Left colon (tissue), 2 donors: ENCODE measurements around the gene ACTR6. TPM values are rescaled to one million over a fixed set of nuclear protein-coding genes. Genes with fewer than 3 reads are reported as not detected.
"Not testable (repeated sequence)": the region's sequence is repeated elsewhere in the genome, so short reads cannot be mapped to it uniquely, and the experiment has no call there.

Source experiments
- ATAC-seq: fragments of 200-7000 bp; cut with Tn5 transposase; one replicate; pipeline ENCODE4 v1.9.1; 2020; ENCODE audit warnings: mild to moderate bottlenecking, moderate library complexity
- DNase-seq, 2 donors: peaks; one replicate each; pipeline ENCODE4 v3.0.0-alpha.2; 2020
- intact Hi-C, 2 donors: fragments of 100-400 bp; cut with DNase I in 1 of 2; cut with micrococcal nuclease in 1 of 2; formaldehyde crosslinking; loops; one replicate each; pipeline versions ENCODE4 v1.11.2 to v1.14.0; 2022; cut with DNase I, micrococcal nuclease
- total RNA-seq, 2 donors: library from RNA; stranded (reverse); fragmentation: NEBNext Ultra II Directional; extraction: Animal tissue kit (Norgen Biotek cat#: 25700); gene quantifications; one replicate each; pipeline ENCODE4 v1.2.1, GENCODE V29; 2021
- donor health status: DM: no; HTN: no; CAD: no.
- donor health status: DM: yes; HTN: yes; CAD: no.

ACTR6 gene
- total RNA-seq, 2 donors from 2014 or later, result 20.4 to 24.7 TPM

DNA sequence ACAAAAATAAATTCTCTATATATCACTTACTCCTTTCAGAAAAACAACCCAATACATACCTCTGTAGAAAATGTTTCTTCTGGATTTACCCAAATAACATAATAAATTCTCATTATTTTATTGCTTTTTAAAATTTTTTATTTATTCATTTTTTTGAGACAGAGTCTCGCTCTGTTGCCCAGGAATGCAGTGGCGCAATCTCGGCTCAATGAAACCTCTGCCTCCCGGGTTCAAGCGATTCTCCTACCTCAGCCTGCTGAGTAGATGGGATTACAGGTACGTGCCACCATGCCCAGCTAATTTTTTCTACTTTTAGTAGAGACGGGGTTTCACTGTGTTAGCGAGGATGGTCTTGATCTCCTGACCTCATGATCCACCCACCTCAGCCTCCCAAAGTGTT, 24.1 kb upstream of the ACTR6 start:
- DNase-seq, intact Hi-C loops, ATAC-seq: not testable (repeated sequence)

DNA sequence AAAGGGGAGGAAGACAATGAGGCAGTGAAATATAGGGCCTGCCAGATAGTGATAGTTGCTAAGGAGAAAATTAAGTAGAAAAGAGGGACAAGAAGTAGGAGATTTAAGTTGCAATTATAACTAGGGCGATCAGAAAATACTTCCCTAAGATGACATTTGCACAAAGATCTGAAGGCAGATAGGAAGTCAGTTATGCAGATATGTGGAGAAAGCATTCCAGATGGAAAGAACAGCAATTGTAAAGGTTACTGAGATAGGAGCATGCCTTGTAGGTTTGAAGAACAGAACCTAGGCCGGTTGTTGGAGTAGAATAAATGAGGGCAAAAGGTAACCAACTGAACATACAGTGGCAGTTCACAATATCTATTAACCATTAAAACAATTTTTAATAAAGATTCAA, 21.4 kb upstream of the ACTR6 start:
- ATAC-seq, result no peak
- intact Hi-C loops, result no loop called here
- no peak for DNase-seq

DNA sequence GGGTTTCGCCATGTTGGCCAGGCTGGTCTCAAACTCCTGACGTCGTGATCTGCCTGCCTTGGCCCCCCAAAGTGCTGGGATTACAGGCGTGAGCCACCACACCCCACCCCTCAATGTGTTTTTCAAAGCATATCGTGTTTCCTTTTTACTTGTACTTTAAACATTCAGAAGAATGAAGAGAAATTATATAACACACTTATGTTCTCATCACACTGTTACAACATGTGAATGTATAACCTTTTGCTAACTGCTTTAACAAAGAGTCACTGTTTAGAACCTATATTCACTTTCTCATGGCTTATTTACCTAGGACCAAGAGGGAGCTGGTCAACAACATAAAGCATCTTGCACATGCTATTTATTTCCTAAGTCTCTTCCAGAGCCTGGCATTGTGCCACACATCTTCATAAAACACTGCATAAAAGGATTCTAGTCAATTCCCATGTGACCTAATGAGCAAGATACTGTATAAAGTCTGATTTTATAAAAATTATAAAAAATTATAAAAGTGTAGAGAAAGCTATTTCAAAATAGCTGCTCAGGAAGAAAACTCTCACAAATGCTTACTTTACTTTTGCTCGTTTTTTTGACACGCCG, 16.0 kb upstream of the ACTR6 start:
- intact Hi-C loops, result no loop called here
- peak; percentile 30 for ATAC-seq
- no peak for DNase-seq

DNA sequence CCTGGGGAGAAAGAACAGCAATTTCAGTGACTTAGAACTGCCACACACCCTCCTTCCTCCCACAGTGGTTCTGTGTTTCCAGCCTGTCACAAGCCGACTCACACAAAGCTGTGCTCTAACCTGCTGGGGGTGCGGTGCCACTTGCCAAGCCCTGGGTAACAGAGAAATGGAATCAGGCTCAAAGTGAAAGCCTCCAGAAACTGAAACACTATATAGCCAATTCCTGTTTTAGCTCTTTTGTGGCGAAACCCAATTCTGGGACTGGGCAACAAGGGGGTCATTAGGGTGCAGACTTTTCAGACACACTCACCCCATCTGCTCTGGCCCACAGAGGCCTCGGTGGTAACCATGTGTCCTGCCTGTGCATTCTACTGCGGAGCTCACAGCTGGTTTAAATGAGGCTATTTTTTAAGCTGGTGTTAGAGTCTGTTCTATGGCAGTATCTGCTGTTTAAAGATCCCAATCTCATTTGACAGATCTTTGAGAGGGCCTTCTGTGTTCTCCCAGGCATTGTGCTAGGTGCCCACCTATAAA, 15.2 kb upstream of the ACTR6 start:
- no peak for DNase-seq
- no peak for ATAC-seq
- intact Hi-C loops, result no loop called here

DNA sequence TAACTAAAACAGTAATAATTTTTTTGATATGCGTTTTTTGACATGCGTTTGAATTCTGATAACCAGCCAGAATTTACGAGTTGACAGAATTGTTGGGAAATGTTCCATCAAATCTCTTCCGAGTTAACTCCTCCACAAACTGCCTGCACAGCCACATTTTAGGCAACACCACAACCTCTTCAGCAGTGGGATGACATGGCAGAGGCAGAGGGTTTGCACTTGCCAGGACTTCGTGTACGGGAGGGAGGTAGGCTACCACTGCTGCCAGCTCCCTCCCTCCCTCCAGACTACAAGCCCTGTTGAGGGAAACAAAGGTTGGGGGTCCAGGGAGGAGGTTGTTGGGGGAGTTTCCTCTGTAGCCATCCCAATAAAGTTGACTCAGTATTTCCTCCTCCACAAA, 14.5 kb upstream of the ACTR6 start:
- ATAC-seq (no peak), DNase-seq (no peak)
- intact Hi-C loops, result no loop called here

DNA sequence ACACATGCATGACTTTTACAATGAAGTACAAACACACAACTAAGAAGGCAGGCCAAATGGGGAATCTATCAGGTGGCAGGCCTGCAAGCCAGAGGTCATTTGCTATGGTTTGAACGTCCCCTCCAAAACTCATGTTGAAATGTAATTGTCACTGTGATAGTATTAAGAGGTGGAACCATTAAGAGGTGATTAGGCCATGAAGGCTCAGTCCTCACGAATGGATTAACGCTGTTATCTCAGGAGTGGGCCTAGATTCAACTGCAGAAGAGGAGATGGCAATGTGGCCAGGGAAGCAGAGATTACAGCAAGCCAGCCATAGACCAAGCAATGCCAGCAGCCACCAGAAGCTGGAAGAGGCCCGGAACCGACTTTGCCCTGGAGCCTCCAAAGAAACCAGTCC, 13.5 kb upstream of the ACTR6 start:
- ATAC-seq, result no peak
- intact Hi-C loops, result no loop called here
- DNase-seq, result no peak

DNA sequence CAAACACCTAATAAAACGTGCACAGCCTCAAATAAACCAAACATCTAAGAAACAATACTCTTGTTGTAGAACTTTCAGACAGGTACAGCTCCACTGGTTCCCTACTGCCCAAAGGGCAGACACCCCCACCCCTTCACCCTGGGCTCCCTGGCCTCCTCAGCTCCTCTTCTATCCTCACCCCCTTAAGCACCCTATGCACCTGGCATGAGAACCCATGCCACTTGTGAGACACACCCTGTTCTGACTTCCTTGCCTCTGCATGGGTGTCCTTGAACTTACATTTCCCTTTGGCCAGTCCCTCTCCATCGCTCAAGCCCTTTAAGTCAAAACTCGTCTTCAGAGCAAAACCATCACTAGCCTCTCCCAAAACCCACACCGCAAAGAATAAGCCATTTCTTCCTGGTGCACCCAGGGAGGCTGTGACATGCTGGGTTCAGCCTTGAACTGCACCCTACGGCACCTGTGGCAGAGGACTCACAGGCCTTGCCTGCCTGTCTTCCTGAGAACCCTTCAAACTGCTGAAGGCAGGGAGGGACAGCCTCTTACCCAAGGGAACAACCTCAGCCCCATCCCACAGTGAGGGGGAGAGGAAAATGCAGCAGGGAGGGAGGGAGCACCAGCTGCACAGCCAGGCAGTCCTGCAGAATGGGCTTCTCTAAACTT, 12.6 kb upstream of the ACTR6 start:
- ATAC-seq (no peak), DNase-seq (no peak)
- intact Hi-C loops, result no loop called here

DNA sequence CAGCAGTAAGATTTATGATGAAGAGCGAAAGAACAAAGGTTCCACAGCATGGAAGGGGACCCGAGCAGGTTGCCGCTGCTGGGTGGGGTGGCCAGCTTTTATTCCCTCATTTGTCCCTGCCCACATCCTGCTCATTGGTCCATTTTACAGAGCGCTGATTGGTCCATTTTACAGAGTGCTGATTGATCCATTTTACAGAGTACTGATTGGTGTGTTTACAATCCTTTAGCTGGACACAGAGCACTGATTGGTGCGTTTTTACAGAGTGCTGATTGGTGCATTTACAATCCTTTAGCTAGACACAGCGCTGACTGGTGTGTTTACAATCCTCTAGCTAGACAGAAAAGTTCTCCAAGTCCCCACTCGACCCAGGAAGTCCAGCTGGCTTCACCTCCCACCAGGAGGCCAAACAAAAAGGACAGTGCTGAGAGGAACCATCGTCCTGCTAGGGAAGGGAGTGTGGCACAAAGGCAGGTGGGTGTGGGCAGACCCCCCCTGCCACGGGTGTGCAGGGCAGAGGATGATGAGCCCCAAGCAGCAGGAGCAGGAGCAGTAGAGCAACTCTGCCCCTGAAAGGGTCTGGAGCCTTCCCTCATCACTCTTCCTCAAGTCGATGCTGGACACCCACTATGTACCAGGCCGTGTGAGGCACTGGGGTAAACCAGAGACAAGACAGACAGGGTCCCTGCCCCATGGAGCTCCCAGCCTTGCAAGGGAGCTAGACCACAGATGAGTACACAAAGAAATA, 11.6 kb upstream of the ACTR6 start:
- ATAC-seq, DNase-seq, intact Hi-C loops: not testable (repeated sequence)

DNA sequence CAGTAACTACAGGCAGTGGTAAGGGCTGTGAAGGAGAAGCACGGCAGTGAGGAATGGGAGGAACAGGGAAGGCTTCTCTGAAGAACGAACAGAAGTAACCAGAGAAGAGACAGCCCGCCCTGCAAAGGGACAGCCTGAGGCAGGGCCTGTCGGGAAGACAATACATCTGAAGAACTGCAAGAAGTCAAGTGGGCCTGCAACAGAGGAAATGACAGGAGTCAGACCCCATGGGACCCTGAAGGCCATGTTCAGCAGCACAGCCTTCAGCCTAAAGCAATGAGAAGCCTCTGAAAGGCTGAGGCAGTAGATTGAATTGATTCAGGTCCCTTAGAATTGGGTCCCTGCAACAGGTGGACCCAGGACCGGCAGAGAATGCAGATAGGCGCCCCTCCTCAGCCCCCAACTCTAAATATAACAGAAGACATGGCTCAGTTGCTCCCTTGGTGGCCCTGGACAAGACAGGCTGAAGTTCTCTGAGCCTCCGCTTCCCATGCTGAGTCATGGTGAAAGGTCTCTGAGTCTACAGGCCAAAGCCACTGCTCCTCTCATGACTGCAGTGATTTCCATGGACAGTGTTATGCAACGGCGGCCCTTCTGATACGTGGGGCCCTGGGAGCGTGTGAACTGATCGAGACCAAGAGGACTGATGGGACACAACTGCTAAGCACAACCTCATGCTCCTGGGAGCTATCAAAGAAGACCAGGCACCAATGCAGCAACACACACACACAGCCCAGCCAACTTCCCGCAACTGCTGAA, 10.8 kb upstream of the ACTR6 start:
- ATAC-seq (no peak), DNase-seq (no peak)
- intact Hi-C loops, result no loop called here

DNA sequence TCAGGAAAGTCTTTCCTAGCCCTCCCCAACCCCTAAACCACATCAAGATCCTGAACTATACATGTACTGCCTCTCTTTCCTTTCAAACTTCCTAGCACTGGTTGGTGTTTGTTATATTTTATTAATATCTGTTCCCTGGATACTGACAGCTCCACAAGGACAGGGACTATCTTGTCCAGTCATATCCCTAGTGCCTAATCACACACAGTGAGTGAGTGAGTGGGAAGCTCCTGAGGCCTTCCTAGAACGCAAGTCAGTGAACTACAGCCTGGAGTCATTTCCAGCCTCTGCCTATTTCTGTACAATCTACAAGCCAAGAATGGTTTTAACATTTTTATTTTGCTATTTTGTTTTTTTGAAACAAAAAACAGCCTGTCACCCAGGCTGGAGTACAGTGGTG, 7.5 kb upstream of the ACTR6 start:
- ATAC-seq, result no peak
- intact Hi-C loops, result no loop called here
- DNase-seq, result no peak

DNA sequence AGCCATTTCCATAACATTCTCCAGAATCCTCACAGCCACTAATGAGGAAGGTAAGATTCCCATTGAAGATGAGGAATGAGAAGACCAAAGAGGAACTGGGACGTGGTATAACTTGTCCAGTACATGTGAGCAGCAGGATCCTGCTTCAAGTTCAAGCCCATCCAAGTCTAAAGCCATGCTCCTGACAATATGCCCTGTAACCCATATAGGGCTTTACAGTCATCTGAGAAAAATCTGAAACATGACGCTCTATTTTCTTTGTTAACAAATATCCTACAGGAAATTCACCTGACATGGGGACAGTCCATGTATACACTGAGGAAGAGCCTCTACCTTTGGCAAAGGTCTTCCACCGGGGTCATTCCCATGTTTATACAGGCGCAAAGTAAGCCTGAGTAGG, 3.1 kb upstream of the ACTR6 start:
- DNase-seq (no peak), ATAC-seq (no peak)
- intact Hi-C loops, result no loop called here

DNA sequence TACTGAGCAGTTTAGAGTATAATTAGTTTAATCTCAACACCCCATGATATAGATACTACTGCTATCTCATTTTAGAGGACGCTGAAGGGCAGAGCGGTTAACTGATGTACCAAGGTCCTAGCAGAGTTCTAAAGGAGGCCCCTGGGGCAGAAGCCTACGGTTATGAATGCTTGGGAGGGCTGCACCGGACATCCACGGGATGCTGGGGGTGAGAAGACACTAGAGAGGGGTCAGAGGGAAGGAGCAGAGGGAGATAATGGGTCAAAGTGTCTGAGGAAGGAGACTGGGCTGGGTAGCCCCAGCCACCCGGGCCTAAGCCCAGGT, 1.6 kb upstream of the ACTR6 start:
- peak; percentile 0 for ATAC-seq
- intact Hi-C loops, result no loop called here
- DNase-seq, result peak in 1 of 2 donors; percentile 8

DNA sequence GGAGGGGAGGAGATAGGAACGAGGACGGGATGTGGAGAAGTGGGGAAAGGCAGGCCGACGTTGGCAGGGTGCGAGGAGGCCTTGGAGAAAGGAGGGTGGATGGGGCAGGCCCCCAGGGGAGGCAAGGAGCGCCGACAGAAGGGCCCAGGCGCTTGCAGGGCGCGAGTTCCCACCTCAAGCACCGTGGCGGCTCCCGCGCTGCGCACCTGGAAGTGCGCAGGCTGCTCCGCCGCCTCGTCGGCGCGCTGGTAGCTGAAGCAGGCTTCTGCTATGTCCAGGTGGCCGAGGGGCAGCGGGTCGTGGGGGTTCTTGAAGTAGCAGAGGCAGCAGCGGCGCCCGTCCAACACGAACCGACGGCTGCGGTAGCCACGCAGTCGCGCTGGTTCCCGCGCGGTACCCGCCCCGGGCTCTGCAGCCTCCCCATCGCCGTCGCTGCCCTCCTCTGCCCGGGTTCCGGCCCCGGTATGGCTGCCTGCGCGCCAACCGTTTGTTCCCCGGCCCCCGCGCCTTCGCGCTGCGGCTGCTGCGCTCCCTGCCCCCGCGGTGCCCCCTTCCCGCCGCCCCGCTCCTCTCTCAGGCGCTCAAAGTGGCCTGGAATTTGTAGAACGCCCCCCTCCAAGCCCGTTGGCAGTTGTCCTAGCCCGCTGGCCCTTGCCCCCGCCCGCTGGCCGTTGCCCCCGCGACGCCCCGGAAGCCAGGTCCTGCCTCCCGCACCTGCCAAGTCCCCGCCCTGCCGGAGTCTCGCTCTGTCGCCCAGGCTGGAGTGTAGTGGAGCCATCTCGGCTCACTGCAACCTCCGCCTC, 1.1 kb upstream of the ACTR6 start:
- intact Hi-C loops, result loop anchor here in 1 of 2 donors (5.0 kb wide), 1 partner anchor 57 kb away; the partner anchor contains the start of gene BLTP3B
- ATAC-seq (peak; percentile 91), DNase-seq (peak; percentile 90 to 91)

DNA sequence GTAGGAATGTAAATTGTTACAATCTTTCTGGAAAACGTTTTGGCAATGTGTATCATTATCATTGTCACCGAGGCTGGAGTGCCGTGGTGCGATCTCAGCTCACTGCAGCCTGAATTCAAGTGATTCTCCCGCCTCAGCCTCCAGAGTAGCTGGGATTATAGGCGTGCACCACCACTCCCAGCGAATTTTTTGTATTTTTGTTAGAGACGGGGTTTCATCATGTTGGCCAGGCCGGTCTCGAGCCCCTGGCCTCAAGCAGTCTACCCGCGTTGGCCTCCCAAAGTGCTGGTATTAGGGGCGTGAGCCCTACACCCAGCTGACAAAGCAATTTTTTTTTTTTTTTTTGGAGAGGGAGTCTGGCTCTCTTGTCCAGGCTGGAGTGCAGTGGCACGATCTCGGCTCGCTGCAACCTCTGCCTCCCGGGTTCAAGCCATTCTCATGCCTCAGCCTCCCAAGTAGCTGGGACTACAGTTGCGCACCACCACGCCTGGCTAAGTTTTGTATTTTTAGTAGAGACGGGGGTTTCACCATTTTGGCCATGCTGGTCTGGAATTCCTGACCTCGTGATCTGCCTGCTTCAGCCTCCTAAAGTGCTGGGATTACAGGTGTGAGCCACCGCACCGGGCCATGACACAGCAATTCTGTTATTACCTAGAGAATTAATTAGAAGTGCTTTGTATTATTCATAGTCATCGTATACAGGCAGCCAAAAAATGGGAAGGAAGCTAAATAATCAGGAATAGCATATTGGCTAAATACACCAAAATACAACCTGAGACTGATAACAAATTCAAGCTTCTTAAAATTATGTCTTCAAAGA, 1.2 kb downstream of the ACTR6 start:
- DNase-seq, result no peak
- ATAC-seq, result no peak
- intact Hi-C loops, result loop anchor here in 1 of 2 donors (5.0 kb wide), 1 partner anchor 60 kb away; the partner anchor contains the start of gene BLTP3B

DNA sequence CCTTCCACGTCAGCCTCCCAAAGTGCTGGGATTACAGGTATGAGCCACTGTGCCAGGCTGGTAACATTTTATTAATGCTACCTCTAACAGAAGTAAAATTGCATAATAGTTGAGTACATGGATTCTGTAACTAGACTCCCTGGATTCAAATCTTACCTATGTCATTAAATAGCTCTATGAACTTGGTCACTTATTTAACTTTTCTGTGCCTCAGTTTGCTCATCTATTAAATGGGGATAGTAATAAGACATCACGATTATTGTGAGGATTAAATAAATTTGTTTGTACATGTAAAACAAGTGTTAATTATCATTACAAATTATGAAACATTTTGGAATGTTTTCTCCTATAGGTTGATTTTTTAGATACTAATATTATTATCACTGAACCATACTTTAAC, 6.7 kb downstream of the ACTR6 start:
- DNase-seq (no peak), ATAC-seq (no peak)
- intact Hi-C loops, result no loop called here

DNA sequence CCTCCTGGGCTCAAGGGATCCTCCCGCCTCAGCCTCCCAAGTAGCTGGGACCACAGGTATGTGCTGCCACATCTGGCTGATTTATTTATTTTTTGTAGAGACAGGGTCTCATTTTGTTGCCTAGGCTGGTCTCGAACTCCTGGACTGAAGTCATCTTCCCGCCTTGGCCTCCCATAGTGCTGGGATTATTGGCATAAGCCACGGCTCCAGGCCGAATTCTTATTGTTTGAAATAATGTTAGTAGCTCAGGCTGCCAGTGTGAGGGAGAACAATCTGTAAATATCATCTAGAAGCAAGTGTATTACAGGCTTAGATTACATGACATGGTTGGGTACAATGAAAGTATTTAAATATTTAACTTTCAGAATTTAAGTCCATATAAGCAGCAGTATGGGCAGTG, 8.2 kb downstream of the ACTR6 start:
- no peak for DNase-seq
- ATAC-seq, result no peak
- intact Hi-C loops, result no loop called here

DNA sequence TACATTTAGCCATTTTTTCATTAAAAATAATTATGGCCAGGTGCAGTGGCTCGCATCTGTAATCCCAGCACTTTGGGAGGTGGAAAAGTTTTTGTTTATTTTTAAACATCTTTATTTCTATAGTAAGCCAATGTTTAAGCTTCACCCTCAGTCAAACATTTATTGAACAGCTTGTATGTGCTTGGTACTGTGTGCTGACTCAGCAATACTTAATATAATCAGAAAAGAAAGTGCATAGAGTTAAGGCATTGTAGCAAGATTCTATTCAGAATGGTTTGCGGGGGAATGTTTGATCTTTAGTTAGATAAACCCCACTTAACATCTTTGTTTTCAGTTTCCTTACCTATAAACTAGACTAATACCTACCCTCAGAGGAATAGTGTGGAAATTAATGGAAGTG, 11.1 kb downstream of the ACTR6 start:
- DNase-seq, result no peak
- intact Hi-C loops, result no loop called here
- no peak for ATAC-seq
